A549 (cell line): ENCODE results near the gene KANSL3.
"Not testable (repeated sequence)": the region's sequence is repeated elsewhere in the genome, so short reads cannot be mapped to it uniquely, and the experiment has no call there.

Experiments used
- CHD4 ChIP-seq: fragments of 200-600 bp; sonication (generic); IDR thresholded peaks from 2 replicates; pipeline ENCODE4 v1.6.1; 2016; ENCODE audit warnings: antibody characterized with exemption, mild to moderate bottlenecking, borderline replicate concordance
- POLR2A ChIP-seq: IDR thresholded peaks from 2 replicates; pipeline ENCODE4 v1.6.1; 2012; ENCODE audit warnings: mild to moderate bottlenecking, low read length
- ZSCAN20 ChIP-seq: fragments of 250-450 bp; sonication (Bioruptor Pico); IDR thresholded peaks from 2 replicates; pipeline ENCODE4 v1.8.0; 2022; ENCODE audit warnings: mild to moderate bottlenecking, moderate library complexity
- TF ChIP-seq, protein P1 (sequence below): fragments of >200 bp; sonication (Bioruptor Twin); formaldehyde crosslinking; IDR thresholded peaks from 3 replicates; pipeline ENCODE4 v1.5.1; 2016
- TF ChIP-seq, protein P2 (sequence below): IDR thresholded peaks from 2 replicates; pipeline ENCODE4 v1.6.1; 2012
- TF ChIP-seq, protein P3 (sequence below): fragments of 200-600 bp; sonication (generic); IDR thresholded peaks from 2 replicates; pipeline ENCODE4 v1.6.1; 2016; ENCODE audit warnings: antibody characterized with exemption, mild to moderate bottlenecking, moderate library complexity
- TF ChIP-seq, protein P4 (sequence below): fragments of 450-650 bp; IDR thresholded peaks from 2 replicates; pipeline ENCODE4 v1.6.1; 2014; ENCODE audit warnings: antibody characterized with exemption
- TF ChIP-seq, protein P5 (sequence below): fragments of 150-350 bp; IDR thresholded peaks from 2 replicates; pipeline ENCODE4 v1.6.1; 2014; ENCODE audit warnings: low read depth, mild to moderate bottlenecking, low read length
- TF ChIP-seq, protein P6 (sequence below): fragments of 250-450 bp; sonication (Bioruptor Pico); IDR thresholded peaks from 2 replicates; pipeline ENCODE4 v1.5.0; 2020; ENCODE audit warnings: low read depth, mild to moderate bottlenecking, moderate library complexity

DNA sequence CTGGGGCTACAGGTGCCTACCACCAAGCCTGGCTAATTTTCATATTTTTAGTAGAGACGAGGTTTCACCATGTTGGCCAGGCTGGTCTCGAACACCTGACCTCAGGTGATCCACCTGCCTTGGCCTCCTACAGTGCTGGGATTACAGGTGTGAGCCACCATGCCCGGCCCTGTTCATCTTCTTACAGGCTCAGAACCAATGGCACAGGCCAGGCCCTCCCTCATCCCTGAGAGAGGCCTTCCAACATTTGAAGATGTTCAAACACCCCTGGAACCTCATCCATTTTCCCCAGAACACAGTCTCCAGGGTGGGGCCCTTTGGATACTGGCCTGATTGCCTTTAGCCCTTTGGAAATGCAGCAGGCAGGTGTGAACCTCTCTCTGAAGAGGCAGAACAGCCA, 27.6 kb upstream of the KANSL3 start:
- not testable (repeated sequence) for TF ChIP-seq ZSCAN20 (CRISPR knock-in tag); POLR2A; CHD4
- TF ChIP-seq, protein P1, sequence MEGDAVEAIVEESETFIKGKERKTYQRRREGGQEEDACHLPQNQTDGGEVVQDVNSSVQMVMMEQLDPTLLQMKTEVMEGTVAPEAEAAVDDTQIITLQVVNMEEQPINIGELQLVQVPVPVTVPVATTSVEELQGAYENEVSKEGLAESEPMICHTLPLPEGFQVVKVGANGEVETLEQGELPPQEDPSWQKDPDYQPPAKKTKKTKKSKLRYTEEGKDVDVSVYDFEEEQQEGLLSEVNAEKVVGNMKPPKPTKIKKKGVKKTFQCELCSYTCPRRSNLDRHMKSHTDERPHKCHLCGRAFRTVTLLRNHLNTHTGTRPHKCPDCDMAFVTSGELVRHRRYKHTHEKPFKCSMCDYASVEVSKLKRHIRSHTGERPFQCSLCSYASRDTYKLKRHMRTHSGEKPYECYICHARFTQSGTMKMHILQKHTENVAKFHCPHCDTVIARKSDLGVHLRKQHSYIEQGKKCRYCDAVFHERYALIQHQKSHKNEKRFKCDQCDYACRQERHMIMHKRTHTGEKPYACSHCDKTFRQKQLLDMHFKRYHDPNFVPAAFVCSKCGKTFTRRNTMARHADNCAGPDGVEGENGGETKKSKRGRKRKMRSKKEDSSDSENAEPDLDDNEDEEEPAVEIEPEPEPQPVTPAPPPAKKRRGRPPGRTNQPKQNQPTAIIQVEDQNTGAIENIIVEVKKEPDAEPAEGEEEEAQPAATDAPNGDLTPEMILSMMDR: not testable (repeated sequence)
- TF ChIP-seq, protein P2, sequence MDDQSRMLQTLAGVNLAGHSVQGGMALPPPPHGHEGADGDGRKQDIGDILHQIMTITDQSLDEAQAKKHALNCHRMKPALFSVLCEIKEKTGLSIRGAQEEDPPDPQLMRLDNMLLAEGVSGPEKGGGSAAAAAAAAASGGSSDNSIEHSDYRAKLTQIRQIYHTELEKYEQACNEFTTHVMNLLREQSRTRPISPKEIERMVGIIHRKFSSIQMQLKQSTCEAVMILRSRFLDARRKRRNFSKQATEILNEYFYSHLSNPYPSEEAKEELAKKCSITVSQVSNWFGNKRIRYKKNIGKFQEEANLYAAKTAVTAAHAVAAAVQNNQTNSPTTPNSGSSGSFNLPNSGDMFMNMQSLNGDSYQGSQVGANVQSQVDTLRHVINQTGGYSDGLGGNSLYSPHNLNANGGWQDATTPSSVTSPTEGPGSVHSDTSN: not testable (repeated sequence)
- TF ChIP-seq, protein P3, sequence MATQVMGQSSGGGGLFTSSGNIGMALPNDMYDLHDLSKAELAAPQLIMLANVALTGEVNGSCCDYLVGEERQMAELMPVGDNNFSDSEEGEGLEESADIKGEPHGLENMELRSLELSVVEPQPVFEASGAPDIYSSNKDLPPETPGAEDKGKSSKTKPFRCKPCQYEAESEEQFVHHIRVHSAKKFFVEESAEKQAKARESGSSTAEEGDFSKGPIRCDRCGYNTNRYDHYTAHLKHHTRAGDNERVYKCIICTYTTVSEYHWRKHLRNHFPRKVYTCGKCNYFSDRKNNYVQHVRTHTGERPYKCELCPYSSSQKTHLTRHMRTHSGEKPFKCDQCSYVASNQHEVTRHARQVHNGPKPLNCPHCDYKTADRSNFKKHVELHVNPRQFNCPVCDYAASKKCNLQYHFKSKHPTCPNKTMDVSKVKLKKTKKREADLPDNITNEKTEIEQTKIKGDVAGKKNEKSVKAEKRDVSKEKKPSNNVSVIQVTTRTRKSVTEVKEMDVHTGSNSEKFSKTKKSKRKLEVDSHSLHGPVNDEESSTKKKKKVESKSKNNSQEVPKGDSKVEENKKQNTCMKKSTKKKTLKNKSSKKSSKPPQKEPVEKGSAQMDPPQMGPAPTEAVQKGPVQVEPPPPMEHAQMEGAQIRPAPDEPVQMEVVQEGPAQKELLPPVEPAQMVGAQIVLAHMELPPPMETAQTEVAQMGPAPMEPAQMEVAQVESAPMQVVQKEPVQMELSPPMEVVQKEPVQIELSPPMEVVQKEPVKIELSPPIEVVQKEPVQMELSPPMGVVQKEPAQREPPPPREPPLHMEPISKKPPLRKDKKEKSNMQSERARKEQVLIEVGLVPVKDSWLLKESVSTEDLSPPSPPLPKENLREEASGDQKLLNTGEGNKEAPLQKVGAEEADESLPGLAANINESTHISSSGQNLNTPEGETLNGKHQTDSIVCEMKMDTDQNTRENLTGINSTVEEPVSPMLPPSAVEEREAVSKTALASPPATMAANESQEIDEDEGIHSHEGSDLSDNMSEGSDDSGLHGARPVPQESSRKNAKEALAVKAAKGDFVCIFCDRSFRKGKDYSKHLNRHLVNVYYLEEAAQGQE: not testable (repeated sequence)
- TF ChIP-seq, protein P4, sequence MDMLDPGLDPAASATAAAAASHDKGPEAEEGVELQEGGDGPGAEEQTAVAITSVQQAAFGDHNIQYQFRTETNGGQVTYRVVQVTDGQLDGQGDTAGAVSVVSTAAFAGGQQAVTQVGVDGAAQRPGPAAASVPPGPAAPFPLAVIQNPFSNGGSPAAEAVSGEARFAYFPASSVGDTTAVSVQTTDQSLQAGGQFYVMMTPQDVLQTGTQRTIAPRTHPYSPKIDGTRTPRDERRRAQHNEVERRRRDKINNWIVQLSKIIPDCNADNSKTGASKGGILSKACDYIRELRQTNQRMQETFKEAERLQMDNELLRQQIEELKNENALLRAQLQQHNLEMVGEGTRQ: not testable (repeated sequence)
- TF ChIP-seq, protein P5, sequence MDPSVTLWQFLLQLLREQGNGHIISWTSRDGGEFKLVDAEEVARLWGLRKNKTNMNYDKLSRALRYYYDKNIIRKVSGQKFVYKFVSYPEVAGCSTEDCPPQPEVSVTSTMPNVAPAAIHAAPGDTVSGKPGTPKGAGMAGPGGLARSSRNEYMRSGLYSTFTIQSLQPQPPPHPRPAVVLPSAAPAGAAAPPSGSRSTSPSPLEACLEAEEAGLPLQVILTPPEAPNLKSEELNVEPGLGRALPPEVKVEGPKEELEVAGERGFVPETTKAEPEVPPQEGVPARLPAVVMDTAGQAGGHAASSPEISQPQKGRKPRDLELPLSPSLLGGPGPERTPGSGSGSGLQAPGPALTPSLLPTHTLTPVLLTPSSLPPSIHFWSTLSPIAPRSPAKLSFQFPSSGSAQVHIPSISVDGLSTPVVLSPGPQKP: not testable (repeated sequence)
- TF ChIP-seq, protein P6, sequence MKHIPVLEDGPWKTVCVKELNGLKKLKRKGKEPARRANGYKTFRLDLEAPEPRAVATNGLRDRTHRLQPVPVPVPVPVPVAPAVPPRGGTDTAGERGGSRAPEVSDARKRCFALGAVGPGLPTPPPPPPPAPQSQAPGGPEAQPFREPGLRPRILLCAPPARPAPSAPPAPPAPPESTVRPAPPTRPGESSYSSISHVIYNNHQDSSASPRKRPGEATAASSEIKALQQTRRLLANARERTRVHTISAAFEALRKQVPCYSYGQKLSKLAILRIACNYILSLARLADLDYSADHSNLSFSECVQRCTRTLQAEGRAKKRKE (CRISPR knock-in tag): not testable (repeated sequence)
